HG02798 (cell line): Measurements from ENCODE around the gene FAF2.
"Not testable (repeated sequence)": the region's sequence is repeated elsewhere in the genome, so short reads cannot be mapped to it uniquely, and the experiment has no call there.

Source experiments
- ATAC-seq: cut with Tn5 transposase; IDR thresholded peaks from one replicate; pipeline ENCODE4 v1.9.1; 2021; ENCODE audit warnings: mild to moderate bottlenecking; ENCODE audit not compliant: unreplicated experiment, poor library complexity

Gene FAF2

DNA sequence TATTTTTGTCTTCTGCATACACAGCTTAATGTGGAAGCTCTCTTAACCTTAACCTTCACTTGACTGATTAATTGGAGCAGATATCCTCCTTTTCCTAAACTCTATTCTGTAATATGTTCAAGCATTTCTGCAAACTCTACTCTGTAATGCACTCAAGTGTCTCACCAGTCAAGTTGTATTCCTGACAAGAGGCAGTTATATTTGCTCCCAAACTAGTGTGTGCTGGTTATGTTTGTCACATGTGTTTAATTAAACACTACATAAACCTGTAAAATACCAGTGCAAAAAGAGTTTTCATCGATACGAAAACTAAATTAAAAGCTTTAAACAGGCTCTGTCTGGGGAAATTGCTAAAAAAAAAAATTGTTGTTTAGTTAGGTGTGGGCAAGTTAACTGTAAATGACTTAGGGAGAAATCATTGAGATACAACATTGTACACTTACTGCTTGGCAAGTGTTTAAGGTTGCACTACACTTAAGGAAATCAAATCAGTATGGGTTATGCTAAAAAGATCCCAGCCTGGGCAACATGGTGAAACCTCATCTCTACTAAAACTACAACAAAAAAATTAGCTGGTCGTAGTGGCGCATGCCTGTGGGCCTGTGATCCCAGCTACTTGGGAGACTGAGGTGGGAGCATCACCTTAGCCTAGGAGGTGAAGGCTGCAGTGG, 6.7 kb downstream of the FAF2 start:
- no peak for ATAC-seq

DNA sequence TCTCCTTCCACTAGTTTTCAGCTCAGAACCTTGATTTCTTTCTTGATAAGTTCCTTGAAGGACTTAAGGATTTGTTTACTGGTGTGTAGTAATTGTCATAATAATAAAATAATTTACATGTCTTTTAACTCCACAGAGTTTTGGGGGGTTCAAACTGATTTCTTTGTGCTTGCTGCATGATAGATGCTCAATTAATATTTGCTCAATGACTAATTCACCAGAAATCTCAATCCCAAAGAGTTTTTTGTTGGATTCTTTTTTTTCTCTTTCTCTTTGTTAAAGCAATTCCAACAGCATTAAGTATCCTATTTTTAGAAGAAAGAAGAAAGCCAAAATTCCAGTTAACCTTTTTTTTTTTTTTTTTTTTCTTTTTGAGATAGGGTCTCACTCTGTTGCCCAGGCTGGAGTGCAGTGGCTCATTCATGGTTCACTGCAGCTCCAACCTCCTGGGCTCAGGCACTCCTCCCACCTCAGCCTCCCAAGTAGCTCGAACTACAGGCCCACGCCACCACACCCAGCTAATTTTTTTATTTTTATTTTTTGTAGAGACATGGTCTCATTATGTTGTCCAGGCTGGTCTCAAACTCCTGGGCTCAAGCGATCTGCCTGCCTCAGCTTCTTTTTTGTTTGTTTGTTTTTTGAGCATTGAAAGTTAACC, 10.8 kb downstream of the FAF2 start:
- no peak for ATAC-seq

DNA sequence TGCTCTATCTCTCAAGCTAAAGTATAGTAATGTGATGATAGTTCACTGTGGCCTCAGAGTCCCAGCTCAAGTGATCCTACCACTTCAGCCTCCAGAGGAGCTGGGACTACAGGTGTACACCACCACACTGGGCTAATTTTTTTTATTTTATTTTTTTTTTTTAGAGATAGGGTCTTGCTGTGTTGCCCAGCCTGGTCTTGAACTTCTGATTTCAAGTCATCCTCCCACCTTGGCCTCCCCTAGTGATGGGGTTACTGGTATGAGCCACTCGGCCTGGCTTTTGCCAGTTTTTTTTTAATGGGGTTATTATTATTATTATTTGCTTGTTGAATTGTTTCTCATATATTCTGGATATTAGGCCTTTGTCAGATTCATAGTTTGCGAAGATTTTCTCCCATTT, 13.2 kb downstream of the FAF2 start:
- ATAC-seq, result no peak

DNA sequence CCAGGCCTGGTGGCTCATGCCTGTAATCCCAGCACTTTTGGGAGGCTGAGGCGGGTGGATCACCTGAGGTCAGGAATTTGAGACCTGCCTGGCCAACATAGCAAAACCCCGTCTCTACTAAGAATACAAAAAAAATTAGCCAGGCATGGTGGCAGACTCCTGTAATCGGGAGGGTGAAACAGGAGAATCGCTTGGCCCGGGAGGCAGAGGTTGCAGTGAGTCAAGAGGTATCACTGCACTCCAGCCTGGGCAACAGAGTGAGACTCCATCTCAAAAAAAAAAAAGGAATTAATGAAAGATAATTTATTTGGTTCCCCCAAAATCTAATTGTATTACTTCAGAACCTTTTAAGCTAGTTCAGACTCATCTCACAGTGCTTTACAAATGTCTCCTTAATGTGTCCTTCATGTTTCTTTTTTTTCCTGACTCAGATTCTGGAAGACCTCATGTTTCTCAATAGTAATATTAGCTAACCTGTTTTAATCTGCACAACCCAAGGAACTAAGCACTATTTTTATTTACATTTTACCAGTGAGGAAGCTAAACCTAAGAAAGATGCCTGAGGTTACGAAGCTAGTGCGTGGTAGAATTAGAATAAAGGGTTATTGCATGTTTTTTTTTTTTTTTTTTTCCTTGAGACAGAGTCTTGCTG, 15.1 kb downstream of the FAF2 start:
- no peak for ATAC-seq

DNA sequence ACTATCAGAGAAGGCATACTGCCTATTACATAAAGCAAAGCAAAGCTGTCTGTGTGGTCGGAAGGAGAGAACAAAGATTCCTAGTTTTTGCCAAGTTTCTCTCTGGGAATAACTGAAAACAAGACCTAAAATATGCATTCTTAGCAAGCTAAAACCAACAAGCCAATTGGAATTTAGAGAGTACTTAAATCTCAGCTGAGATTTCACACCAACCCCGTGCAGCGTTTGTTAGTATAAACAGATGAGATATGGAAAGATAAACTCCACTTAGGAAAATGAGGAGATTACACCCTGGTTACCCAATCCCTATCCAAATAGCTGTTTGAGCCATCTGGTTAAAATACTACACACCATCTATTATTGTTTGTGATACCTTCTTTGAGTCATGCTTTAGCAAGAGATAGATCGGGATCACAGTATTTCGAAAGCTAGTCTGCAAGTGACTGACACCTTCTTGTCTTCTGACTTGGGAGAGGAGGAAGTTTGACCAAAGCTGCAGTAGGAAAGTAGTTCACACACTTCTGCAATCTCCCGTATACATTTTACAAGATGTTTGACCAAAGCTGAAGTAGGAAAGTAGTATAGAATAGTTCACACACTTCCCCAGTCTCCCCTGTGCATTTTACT, 18.2 kb downstream of the FAF2 start:
- no peak for ATAC-seq

DNA sequence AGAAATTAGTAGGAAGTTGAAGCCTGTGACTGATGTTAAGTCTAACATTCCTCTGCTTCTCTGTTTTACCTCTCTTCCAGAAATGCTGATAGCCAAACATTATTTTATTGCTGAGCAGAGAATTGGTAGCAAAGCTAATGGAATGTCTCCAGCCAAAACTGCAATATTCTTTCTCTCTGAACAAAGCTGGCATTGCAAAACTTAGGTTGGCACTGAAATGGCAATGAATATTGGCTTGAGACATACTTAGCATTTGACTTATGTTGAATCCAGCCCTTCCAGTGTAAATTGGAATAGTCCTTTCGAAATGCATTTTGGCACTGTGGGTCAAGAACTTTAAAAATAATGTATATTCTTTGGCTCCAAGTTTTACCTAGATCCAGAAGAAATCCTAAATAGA, 21.1 kb downstream of the FAF2 start:
- ATAC-seq, result no peak

DNA sequence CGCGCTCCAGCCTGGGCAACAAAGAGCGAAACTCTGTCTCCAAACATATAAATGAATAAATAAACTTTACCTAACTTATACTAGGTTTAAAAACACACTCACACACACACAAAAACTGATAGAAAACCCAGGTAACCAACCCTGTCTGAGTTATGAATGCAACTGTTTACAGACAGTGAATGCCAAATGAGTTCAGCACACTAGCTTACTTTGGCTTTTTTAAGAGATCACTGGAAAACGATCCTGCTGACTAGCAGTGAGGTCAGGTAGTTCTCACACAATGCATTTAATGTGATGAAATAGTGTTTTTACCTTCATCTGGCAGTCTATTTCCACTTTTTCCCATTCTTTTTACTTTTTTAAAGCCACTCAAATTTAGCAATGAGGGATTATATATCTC, 22.4 kb downstream of the FAF2 start:
- ATAC-seq, result no peak

DNA sequence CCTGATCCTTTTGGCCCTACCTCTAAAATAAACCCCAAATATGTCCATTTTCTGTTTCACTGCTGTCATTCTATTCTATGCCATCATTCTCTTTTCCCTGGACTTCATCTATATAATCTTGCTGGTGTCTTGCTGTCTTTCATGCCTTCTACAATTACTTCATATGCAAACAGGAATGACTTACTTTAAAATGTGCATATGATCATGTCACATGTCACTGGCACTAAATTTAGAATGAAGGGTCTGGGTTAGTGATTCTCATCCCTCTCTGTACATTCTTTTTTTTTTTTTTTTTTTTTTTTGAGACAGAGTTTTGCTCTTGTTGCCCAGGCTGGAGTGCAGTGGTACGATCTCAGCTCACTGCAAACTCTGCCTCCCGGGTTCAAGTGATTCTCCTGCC, 22.9 kb downstream of the FAF2 start:
- no peak for ATAC-seq

DNA sequence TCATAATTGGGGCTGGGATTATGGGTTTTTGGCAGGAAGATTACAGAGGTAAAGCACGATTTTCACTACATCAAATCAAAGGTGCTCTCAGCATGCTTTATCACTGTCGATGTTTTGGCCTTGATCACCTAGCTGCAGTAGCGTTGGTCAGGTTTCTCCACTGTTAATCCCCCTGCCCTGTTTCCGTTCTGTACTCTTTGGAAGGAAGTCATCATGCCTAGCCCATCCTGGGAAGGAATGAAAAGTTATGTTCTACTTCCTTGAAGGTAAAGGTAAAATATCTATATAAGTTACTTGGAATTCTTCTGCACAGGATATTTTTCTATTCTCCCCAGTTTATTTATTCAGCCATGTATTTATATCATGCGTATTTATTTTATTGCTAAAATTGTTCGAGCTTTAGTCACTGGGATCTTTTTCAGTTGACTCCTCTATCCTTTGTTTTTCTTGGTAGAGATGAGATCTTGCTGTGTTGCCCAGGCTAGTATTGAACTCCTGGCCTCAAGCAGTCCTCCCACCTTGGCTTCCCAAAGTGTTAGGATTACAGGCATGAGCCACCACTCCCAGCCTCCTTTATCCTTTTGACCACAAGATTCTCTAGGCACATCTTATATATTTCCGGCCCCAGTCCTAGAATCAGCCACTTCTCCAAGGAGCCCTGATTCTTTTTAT, 25.3 kb downstream of the FAF2 start:
- ATAC-seq, result no peak

DNA sequence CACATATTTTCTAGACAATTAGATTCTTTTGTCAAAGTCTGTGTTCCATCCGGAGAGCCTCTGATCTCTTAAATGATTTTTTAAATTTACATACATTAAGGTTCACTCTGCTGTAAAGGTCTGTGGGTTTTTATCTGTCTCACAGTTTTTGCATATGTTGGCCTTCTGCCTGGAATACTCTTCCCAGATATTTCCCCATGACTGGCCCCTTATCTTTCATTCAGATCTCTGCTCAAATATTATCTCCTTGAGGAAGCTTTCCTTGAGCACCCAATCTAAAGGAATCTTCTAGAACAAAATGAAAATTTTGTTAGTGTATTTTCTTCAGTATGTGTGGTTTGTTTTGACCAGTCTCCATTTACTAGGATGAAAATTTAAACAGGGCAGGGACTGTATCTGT, 26.3 kb downstream of the FAF2 start:
- no peak for ATAC-seq

DNA sequence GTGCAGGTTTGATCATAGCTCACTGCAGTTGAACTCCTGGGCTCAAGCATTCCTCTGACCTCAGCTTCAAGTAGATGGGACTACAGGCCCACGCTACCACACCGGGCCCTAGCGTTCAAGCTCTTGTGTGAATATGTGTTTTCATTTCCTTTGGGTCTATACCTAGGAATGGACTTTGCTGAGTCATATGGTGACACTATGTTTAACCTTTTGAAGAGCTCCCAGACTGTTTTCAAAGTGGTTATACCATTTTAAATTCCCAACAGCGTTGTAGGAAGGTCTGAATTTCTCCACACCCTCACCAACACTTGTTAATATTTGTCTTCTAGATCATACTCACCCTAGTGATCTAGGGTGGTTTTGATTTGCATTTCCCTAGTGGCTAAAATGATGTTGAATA, 33.5 kb downstream of the FAF2 start:
- ATAC-seq, result no peak

DNA sequence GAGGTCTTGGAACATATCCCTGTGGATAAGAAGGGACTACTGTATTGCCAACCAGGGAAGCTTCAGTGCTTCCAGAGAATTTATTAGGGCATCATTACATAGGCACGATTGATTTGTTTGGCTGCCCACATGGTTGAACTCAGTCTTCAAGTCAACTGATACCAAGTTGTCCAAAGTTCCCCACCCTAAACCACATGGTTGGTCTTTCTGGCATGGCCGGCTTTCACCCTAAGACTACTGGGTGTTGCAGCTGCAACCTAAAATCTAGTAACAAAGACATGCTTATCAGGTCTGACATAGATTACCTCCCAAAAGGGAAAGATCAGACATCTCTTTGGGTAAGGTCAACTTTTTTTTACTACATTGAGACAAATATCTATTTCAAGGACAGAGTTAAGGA, 37.0 kb downstream of the FAF2 start:
- no peak for ATAC-seq

DNA sequence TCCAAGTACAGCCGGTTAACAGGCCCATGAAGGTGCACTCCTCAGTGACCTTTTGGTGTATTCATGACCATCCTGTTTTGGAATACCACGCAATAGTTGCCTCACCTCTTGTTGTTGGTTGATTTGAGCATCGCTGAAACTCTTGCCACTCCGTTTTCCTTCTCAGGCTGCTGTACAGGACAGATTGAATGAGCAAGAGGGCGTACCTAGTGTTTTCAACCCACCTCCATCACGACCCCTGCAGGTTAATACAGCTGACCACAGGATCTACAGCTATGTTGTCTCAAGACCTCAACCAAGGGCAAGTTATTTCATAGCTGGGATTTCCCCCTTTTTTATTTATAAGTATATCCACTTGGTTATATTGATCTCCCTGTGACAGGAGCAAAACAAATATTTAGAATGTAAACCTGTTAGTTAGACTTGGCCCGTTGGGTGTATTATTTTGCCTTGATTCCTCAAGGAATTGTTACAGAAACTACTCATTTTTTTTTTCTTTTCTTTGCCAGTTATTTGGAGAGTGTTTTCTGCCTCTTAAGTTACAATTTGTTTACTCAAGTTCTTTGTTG, 38.1 kb downstream of the FAF2 start:
- ATAC-seq, result no peak

DNA sequence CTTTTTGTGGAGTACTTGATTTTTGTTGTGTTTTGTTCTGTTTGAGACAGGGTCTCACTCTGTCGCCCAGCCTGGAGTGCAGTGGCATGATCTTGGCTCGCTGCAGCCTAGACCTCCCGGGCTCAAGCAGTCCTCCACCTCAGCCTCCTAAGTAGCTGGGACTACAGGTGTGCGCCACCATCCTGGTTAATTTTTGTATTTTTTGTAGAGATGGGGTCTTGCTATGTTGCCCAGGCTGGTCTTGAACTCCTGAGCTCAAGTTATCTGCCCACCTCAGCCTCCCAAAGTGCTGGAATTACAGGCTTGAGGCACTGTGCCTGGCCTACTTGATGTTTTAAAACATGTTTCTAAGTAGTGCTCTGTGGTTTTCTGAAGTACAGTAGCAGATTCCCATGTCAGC, 39.0 kb downstream of the FAF2 start:
- not testable (repeated sequence) for ATAC-seq

DNA sequence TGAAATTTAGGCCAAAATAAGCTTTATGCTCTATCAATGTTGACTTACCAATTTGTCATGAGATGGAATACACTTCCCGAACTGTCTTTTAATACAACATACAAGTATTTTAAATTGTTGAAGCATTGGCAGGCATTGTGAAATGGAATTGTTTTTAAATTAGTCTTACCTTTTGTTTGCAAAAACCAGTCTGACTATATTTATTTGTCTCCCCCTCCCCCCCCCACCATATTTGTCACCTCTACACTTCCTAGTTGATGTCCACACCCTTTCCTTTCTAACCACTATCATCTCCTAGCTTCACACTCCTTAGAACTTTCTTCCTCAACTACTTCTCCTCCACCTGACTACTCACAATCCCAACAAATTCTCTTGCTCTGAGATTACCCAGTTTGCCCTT, 40.9 kb downstream of the FAF2 start:
- ATAC-seq, result no peak

DNA sequence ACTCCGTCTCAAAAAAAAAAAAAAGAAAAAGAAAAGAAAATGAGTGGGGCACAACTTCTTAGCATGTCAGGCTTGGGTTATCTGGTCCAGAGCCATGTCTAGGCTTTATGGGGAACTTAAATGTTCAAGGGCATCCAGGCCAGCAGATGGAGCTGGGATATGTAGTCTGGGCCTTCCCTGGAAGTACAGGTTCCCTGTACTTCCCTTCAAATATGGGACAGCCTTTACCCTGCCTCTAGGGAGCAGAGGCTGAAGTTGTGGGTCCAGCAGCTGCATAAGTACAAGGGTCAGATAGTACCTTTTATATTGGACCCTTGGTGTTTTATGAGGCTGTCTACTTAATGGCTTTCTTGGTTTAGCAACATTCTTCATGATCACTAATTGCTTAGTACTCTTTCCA, 42.1 kb downstream of the FAF2 start:
- ATAC-seq, result no peak

DNA sequence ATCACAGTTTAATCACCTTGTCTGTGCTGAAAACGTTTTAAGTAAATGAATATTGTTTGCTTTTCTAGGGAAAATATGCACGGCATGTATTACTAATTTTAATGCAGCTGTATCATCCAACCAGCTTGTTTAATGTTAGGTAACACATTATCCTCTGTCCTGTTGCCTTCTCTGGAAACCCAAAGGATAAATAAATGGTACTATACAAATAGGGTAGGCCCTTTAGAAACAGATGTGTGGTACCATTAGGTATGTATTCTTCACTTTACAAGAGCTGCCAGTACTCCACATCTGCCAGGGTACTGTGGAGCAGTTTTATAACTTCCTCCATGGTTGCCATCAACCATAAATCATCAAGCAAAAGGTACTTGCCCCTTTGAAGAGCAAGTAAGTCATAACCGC, 42.9 kb downstream of the FAF2 start:
- ATAC-seq, result no peak

DNA sequence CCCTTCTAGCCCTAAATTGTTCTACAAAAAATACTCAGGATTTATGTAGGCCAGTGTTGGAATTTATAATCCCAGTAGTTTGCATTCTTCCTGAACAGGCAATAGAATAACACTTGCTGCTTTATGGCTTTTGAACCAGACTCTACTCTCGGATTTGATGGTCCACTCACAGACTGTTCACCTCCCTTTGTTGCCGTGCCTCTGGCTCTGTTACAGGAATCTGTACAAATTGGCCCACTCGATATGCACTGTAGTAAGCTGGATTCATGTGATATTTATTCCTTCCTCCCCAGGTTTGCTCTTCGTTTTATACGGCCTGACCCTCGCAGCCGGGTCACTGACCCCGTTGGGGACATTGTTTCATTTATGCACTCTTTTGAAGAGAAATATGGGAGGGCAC, 43.7 kb downstream of the FAF2 start:
- no peak for ATAC-seq

DNA sequence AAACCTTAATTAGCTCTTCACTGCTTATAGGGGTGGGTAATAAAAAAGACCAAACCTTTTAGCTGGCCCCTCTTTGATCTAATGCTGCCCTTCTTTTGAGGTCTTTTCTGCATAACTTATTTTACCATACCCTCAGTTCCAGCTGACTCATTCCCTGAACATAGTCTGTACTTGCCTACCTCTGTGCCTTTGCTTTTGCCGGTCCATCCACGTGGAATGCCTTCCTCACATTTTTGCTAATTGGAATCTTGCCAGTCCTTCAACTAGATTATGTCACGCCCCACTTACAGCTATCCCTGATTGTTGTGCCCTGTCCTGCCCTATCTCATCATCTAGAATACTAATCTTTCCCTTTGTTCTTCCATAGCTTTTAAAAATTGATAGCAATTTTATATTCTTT, 44.2 kb downstream of the FAF2 start:
- no peak for ATAC-seq

DNA sequence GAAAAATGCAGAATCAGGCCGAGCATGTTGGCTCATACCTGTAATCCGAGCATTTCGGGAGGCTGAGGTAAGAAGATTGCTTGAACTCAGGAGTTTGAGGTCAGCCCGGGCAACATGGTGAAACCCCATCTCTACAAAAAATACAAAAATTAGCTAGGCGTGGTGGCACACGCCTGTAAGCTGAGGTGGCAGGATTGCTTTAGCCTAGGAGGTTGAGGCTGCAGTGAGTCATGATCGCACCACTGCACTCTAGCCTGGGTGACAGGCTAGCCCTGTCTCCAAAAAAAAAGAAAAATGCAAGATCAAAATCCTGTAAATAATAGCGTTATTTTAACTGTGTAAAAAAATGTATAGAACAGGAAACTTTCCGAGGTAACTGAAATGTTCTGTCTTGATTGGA, 49.7 kb downstream of the FAF2 start:
- no peak for ATAC-seq

DNA sequence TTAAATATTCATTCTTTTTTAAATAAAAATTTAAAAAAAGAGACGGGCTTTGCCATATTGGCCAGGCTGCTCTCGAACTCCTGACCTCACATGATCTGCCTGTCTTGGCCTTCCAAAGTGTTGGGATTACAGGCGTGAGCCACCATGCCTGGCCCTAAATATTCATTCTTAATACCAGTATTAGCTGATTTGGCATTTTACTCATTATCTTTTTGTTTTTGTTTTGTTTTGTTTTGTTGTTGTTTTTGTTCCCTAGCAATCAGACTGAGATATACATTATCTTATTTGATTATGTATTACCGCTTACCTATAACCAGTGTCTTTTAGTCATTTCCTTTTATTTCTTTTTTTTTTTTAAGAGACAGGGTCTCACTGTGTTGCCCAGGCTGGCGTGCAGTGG, 51.1 kb downstream of the FAF2 start:
- no peak for ATAC-seq
